Endothelial cell of hepatic sinusoid (primary cell): Measurements from ENCODE around the gene USH2A.

Source experiments
- in situ Hi-C: cut with HindIII; loops from 2 replicates; pipeline ENCODE4 v1.10.0; 2017; ENCODE audit warnings: low sequenced_read_pairs

Gene USH2A

DNA sequence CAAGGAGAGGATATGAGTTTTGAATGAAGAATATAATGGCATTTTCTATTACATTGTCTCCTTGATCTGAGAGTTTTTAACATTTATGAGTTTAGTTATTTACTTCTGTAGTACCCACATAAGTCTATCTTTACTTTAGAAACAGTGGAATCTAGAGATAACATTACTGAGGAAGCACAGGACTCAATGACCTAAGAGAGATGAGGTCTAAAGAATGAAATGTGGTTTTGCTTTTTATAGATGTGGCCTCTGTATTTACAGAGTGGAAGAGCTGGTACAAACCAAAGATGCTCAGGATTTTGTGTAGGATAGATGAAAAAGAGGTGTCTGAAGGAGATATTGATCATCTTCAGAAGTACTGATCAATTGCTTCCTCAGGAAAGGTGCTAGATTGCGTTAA is 678.8 kb downstream of the USH2A start:
- in situ Hi-C loops = no loop called here

DNA sequence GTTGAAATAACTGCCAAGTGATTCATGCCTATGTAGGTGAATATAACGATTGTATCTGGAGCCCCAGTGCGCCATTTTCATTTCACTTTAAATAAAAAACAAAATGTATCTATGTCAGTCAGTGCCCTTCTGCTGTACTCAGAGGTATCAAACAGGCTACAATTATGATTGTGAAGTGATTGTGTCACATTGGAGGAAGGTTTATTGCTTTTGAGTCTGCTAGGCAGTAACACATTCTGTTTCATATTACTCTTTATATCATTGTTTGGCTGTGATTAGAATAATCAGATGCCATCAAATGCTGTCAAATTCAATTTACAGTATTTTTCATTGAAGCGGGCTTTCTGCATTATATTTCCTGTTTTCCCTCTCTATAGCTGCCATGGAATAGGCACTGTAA is 684.2 kb downstream of the USH2A start:
- in situ Hi-C loops = no loop called here

DNA sequence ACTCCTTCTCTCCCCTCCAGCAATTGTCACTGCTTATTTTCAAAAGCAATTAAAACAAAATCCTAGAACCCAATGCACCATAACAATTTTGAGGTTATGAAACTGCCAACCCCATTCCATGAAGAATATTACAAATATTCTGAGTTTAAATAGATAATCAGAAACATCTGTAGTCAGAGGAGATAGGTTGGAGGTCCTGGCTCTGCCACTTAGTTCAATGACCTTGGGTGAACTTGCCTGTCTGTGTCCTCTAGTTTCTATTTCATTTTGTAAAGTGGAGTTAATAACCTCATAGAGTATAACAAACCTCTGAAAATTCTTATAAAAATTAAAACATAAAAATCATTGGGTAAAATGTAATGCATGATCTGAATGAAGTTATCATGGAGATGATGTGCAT is 691.5 kb downstream of the USH2A start:
- in situ Hi-C loops = no loop called here

GRCh38 chr1:215730600-215730999 is 692.6 kb downstream of the USH2A start:
- in situ Hi-C loops = no loop called here

GRCh38 chr1:215728169-215728568 is 695.1 kb downstream of the USH2A start:
- in situ Hi-C loops = no loop called here

DNA sequence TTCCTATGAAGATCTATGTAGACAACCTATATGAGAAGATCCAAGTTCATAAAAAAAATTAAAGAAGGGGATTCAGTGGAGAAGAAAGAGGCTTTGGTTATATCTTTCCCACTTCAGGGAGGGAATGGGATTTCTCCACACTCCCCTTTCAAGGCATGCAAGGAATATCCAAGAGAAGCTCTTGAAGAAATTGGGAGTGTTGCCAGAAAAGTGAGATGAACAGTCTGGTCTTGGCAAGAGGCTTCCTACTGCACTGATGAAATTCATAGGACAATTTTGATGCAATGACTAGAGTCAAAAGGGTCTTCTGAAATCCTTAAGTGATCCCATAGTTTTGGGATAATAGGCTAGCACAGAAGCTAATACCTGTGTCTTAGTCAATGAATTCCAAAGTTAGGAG is 703.1 kb downstream of the USH2A start:
- in situ Hi-C loops = no loop called here

DNA sequence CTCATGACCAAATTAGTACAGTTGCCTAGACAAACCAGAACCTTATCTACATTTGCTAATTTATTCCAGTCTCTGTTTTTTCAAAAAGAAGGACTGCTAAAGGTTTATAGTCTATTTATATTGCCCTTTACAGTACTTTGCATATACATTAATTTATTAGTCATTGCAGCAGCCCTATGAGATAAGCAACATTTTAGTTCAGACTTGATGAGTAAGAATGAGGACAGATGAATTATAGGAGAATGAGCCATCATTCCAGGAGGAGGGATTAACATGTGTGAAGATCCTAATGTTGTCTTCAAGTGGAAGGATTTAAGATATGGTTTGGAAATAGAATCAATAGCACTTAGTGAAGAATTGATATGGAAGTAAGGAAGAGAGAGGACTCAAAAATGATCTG is 703.7 kb downstream of the USH2A start:
- in situ Hi-C loops = no loop called here

- in situ Hi-C loops = no loop called here
Measured at GRCh38 chr1:215718575-215719287, 704.5 kb downstream of the USH2A start.

DNA sequence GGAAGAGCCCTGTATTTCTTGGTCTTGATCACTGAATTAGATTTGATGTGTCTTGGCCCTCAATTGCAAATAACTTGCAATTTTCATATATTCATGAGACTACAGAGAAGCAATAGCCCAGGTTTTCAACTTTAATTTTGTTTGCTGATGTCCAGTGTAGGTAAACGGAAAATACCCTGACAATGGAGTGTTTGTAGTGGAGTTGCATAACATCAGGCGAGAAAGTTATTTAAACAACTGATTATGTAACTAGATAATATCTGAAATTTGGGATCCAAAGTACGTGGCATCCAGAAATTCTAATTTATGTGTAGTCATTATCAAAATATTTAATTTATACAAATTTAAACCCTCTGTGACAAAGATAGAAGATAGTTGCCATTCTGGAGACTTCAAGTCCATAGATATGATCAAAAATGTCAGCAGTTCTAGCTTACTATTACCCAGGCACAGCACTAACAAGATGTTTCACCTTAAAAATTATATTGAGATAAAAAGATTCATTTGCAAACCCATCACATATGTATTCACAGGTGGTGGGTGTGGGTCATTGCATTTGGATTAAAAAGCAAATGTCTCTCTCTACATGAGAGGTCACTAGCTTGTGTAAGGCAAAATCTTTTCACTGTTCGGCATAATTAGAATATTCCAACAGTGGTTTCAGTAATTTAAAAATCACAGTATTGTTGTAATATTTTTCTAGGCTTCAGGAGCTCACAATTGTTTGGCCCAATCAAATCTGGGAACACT is 705.4 kb downstream of the USH2A start:
- in situ Hi-C loops = no loop called here

DNA sequence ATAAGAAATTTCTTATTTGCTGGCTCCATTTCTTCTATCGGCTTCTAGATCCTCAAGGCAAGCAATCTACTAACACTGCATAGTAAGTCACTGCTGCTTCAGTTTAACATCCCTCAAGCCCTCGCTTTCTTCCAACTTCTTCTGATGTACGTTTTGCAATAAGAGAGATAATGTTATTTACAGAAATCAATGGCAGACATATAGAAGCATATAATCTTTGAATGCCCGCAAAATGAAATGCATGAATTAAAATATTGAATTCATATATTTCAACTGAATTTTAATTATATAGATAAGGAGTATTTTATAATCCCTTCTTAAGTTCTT is 712.4 kb downstream of the USH2A start:
- in situ Hi-C loops = no loop called here

- in situ Hi-C loops = no loop called here
Measured at GRCh38 chr1:215710036-215710898, 713.0 kb downstream of the USH2A start.

DNA sequence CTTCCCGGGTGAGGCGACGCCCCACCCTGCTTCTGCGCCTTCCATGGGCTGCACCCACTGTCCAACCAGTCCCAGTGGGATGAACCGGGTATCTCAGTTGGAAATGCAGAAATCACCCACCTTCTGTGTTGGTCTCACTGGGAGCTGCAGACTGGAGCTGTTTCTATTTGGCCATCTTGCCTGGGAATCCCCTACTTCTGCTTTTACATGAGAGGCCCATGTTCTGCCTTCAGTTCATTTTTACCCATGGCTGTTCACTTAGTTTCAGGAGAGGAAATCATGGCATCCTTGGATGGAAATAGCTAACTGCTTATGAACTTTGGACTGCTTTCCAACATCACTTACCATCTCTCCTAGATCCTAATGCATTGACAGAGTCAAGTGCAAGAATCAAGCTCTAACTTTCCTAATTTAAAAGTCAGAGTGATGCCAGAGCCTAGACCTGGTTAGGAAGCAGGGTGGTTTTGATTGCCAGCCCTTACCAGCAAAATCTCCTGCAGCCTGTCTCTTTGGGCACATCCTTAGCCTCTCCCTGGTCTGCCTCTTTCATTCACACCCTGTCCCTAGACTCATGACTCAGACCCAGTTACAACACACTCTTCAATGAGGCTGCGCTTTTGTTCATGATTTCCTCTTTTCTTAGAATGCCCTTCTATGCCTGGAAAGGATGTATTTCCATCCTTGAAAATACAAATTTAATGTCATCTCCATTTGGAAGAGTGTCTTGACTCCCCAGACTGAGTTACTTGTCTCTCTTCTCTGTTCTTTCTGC is 719.0 kb downstream of the USH2A start:
- in situ Hi-C loops = no loop called here

DNA sequence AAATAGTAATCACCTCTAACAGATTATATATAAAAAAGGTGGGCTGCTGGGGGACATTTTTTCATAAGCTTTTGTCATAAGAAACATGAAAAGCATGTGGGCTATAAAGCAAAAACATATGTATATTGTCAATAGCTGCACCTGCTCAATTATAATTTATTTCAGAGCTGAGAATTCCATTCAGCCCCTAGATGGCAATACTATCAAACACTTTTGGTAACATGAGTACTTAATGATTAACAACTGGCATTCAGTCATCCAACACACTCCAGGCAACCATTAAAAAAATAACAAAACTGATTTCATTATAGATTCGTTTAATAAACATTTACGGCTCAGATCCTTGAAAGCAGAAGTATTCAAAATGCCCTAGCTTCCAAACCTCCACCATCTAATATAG is 741.0 kb downstream of the USH2A start:
- in situ Hi-C loops = no loop called here

GRCh38 chr1:215681041-215681440 is 742.2 kb downstream of the USH2A start:
- in situ Hi-C loops = no loop called here

DNA sequence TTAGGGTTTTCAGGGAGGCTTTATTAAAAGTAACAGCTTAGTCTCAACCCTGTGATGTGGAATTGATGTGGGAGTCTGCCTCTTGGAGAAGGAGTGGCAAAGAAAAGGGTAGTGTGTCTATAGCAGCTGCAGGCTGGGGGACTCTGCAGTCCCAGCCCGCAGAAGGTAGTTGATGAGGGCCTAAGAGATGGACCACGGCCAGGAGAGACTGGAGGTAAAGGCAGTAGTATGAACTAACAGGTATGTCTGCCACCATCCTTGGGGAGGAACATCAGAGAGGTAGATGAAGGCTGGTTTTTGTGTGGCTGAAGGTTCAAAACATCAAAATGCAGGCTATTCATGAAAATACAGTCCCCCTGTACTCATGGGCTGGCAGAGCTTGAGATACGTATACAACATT is 744.0 kb downstream of the USH2A start:
- in situ Hi-C loops = no loop called here

DNA sequence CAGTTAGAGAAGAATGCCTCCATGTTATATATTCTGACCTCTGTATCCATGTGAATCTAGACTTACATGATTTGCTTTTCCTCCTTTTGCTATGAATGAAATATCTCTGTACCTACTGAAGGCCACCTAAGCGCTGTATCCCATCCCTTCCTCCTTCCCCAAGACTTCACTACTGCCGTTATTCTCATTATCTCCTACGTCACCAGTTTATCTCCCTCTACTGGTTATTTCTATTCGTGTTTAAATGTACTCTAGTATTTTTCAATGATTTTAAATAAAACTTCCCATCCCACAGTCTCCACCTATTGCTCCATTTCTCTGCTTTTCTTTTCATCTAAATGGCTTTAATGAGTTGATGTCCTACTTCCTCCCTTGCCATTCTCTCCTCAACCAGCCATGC is 746.1 kb downstream of the USH2A start:
- in situ Hi-C loops = no loop called here

- in situ Hi-C loops = no loop called here
Measured at GRCh38 chr1:215673943-215674342, 749.3 kb downstream of the USH2A start.

- in situ Hi-C loops = no loop called here
Measured at GRCh38 chr1:215672482-215672881, 750.8 kb downstream of the USH2A start.

DNA sequence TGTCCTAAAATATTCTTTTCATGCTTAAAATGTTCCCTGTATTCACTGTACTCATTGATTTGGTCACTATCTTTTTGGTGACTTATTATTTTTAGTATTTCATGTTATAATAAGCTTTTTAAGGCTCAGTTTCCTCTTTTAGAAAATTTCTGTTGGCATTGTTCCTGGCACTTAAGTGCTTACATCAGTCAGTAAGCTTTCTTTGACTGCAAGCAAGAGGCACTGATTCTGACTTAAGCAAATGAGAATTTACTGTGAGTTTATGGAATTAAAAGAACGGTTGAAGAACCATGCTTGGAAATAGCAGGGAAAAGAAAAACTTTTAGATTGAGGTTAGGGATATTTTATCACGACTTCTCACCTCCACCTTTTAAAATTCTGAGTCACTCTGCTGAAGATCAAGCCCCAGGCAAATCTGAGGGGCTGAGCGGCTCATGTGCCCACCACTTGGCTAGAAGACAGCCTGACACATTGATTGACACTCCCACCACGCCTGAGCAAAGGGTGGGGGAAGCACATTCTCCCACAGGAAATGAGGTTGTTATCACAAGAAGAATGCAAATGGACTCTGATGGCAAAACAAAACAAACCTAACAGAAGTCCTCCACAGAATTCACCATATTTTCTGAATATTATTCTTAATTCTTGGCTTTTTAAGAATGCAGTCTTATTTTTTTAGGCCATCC is 753.3 kb downstream of the USH2A start:
- in situ Hi-C loops = no loop called here

- in situ Hi-C loops = no loop called here
Measured at GRCh38 chr1:215667761-215668160, 755.5 kb downstream of the USH2A start.
